ENCODE measurements around the gene CFAP45. TPM values are rescaled to one million over a fixed set of nuclear protein-coding genes. Genes with fewer than 3 reads are reported as not detected.
A peak's percentile ranks its signal among the peaks of the same experiment; 100 is the strongest.

CFAP45 gene
- total RNA-seq, 1 donor from 2014 or later: 0.74 TPM

- Mint-ChIP-seq H3K9me3 (ENCODE audit: low read depth) (no peaks in the 10 kb centered on the region), H3K27ac (peak overlapping the region; percentile 87), H3K36me3 (ENCODE audit: insufficient read depth) (peaks cover 26% of the 10 kb centered on the region), H3K27me3 (no peaks in the 10 kb centered on the region), H3K4me3 (ENCODE audit: low read depth) (no peak overlapping the region), H3K4me1 (ENCODE audit: low read depth) (peaks cover 61% of the 10 kb centered on the region)
- no peak for DNase-seq (ENCODE audit: low spot score, unreplicated experiment)
- TF ChIP-seq, protein P1, sequence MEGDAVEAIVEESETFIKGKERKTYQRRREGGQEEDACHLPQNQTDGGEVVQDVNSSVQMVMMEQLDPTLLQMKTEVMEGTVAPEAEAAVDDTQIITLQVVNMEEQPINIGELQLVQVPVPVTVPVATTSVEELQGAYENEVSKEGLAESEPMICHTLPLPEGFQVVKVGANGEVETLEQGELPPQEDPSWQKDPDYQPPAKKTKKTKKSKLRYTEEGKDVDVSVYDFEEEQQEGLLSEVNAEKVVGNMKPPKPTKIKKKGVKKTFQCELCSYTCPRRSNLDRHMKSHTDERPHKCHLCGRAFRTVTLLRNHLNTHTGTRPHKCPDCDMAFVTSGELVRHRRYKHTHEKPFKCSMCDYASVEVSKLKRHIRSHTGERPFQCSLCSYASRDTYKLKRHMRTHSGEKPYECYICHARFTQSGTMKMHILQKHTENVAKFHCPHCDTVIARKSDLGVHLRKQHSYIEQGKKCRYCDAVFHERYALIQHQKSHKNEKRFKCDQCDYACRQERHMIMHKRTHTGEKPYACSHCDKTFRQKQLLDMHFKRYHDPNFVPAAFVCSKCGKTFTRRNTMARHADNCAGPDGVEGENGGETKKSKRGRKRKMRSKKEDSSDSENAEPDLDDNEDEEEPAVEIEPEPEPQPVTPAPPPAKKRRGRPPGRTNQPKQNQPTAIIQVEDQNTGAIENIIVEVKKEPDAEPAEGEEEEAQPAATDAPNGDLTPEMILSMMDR (IDR thresholded peaks at IDR 0.05; ENCODE audit: unreplicated experiment): no peak
Observed at GRCh38 chr1:159917533-159918351, 17.8 kb upstream of the CFAP45 start.

GRCh38 chr1:159916242-159917051, 16.5 kb upstream of the CFAP45 start:
- TF ChIP-seq, protein P1 (IDR thresholded peaks at IDR 0.05; ENCODE audit: unreplicated experiment): no peak
- Mint-ChIP-seq H3K27ac (peak overlapping the region; percentile 62), H3K36me3 (ENCODE audit: insufficient read depth) (peaks cover 26% of the 10 kb centered on the region), H3K9me3 (ENCODE audit: low read depth) (no peaks in the 10 kb centered on the region), H3K4me1 (ENCODE audit: low read depth) (peaks cover 59% of the 10 kb centered on the region), H3K27me3 (no peaks in the 10 kb centered on the region), H3K4me3 (ENCODE audit: low read depth) (no peak overlapping the region)
- DNase-seq (ENCODE audit: low spot score, unreplicated experiment): no peak

DNA sequence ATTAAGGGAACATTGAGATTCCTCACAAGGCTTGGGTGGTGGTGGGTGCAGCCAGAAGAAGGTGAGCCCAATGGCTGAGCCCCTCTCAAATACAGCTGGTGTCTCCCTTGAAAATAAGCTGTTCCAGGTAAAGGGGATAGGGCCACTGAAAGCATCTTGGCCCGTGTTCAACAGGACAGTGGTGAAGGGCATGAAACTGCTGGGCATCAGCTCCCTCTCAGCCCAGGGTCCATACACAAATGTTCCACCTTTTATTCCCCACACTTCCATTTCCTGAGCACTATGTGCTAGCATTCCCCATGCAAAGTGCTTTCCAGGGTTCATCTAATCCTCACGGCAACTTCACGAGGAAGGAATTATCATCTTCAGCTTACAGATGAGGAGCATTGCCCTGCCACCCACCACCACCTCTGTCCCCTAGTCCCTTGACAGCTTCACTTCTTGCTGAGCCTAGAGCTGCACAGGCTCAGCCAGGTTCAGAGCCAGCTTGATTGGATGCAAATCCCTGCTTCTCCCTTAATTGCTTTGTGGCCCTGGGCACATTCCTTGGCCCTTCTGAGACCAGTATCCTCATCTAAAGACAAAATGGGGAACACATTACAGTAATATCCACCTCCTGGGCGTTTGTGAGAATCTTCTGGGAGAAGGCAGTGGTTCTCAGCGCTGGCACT, 15.7 kb upstream of the CFAP45 start:
- Mint-ChIP-seq H3K27me3 (no peaks in the 10 kb centered on the region), H3K4me1 (ENCODE audit: low read depth) (peaks cover 61% of the 10 kb centered on the region), H3K36me3 (ENCODE audit: insufficient read depth) (peaks cover 24% of the 10 kb centered on the region), H3K4me3 (ENCODE audit: low read depth) (peak overlapping the region; percentile 17), H3K27ac (peak overlapping the region; percentile 62), H3K9me3 (ENCODE audit: low read depth) (no peaks in the 10 kb centered on the region)
- DNase-seq (ENCODE audit: low spot score, unreplicated experiment): no peak
- TF ChIP-seq, protein P1 (IDR thresholded peaks at IDR 0.05; ENCODE audit: unreplicated experiment): no peak

DNA sequence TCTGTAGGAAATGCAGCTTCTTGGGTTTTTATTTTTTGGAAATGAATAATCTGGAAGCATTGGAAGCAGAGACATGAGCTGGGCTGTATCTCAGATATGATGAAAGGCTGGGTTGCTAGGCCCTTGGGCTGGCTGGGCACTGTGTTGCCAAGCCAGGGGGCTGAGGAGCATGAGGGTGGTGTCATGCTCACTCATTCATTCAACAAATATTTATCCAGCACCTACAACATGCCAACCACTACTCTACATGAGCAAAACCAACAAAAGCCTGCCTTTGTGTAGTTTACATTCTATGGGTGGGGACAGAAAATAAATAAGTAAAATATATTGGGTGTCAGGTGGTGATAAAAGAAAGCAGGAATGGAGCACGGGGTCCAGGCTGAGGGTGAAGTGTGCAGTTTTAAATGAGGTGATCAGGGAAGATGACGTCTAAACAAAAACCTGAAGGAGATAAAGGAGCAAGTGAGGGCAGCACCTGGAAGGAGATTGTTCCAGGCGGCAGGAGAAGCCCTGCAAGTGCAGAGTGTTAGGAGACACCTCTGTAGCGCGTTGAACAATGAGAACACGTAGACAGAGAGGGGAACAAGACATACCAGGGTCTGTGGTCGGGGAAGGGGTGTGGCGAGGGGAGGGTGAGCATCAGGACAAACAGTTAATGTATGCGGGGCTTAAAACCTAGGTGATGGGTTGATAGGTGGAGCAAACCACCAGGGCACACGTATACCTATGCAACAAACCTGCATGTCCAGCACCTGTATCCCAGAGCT, 14.5 kb upstream of the CFAP45 start:
- TF ChIP-seq, protein P1 (IDR thresholded peaks at IDR 0.05; ENCODE audit: unreplicated experiment): no peak
- H3K4me3 Mint-ChIP-seq (ENCODE audit: low read depth): peak overlapping the region; percentile 19
- peak overlapping the region; percentile 85 for H3K27ac Mint-ChIP-seq
- peaks cover 71% of the 10 kb centered on the region for H3K4me1 Mint-ChIP-seq (ENCODE audit: low read depth)
- no peak for DNase-seq (ENCODE audit: low spot score, unreplicated experiment)
- peaks cover 16% of the 10 kb centered on the region for H3K36me3 Mint-ChIP-seq (ENCODE audit: insufficient read depth)
- no peaks in the 10 kb centered on the region for H3K27me3 Mint-ChIP-seq
- no peaks in the 10 kb centered on the region for H3K9me3 Mint-ChIP-seq (ENCODE audit: low read depth)
